Dermis blood vessel endothelial cell (primary cell): ENCODE data around the gene CARNS1. TPM values are rescaled to one million over a fixed set of nuclear protein-coding genes. Genes with fewer than 3 reads are reported as not detected.
A peak's percentile ranks its signal among the peaks of the same experiment; 100 is the strongest.

ENCODE experiments used
- DNase-seq: peaks from one replicate; pipeline ENCODE4 v3.0.0; 2010
- total RNA-seq: library from RNA; depleted of rRNA; stranded (reverse); fragments of >200 nt; gene quantifications from 2 replicates; pipeline ENCODE4 v1.2.3, GENCODE V29; 2014

The CARNS1 gene, protein sequence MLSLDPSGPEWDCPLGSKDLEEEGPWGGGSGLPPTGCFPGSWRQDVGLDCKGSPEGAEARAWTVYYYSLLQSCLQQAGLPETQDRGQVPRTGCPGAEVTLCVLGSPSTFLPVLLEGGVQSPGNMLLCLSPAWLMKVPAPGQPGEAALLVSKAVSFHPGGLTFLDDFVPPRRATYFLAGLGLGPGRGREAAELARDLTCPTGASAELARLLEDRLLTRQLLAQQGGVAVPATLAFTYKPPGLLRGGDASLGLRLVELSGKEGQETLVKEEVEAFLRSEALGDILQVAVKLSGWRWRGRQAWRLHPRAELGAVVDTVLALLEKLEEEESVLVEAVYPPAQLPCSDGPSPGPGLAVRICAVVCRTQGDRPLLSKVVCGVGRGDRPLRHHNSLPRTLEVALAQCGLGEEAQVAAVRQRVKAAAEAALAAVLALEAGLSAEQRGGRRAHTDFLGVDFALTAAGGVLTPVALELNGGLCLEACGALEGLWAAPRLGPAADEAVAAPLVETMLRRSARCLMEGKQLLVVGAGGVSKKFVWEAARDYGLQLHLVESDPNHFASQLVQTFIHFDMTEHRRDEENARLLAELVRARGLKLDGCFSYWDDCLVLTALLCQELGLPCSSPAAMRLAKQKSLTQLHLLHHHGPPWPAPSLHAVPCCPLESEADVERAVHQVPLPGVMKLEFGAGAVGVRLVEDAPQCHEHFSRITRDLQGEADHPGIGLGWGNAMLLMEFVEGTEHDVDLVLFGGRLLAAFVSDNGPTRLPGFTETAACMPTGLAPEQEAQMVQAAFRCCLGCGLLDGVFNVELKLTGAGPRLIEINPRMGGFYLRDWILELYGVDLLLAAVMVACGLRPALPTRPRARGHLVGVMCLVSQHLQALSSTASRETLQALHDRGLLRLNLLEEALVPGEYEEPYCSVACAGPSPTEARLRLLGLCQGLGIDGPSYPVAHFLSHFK
- 0.17 and 0.23 TPM in 2 replicates for total RNA-seq

DNA sequence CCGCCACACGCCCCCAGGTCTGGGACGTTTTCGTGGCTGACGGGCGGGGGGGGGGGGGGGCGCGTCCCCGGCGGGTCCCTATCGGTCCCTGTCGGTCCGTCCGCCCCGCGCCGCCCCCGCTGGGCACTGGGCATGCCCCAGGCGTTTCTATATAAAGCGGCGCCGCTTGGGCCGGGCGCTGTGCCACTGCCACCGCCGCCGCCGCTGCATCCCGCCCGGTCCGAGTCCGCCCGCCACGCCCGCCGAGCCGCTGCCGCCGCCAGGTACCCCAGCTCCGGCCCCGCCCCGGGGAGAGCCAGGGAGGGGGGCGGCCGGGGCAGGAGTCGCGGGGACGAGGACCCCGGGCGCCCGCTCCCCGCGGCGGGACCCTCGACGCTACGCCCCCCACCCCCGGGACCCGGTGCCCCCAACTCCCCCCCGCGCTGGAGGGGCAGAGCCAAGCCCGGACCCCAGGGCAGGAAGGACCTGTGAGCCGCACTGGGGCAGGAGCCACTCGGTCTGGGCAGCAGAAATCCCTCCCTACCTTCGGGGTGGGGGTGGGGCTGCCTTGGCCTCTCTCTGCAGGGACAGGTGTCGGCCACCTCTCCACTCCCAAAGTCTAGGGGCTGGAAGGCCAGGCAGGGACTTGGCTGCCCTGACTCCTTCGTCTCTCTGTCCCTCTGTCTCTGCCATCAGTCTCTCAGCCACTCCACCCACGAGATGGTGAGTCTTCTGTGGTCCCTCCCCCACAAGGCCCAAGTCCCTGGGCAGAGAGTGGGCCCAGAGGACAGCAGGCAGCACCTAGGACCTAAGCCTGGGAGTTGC is at the start of gene CARNS1:
TSS of gene CARNS1 (plus strand) at position 178 of the 804 bp plus-strand sequence. CDS start at position 700, 522 bp downstream.
- no peak for DNase-seq

DNA sequence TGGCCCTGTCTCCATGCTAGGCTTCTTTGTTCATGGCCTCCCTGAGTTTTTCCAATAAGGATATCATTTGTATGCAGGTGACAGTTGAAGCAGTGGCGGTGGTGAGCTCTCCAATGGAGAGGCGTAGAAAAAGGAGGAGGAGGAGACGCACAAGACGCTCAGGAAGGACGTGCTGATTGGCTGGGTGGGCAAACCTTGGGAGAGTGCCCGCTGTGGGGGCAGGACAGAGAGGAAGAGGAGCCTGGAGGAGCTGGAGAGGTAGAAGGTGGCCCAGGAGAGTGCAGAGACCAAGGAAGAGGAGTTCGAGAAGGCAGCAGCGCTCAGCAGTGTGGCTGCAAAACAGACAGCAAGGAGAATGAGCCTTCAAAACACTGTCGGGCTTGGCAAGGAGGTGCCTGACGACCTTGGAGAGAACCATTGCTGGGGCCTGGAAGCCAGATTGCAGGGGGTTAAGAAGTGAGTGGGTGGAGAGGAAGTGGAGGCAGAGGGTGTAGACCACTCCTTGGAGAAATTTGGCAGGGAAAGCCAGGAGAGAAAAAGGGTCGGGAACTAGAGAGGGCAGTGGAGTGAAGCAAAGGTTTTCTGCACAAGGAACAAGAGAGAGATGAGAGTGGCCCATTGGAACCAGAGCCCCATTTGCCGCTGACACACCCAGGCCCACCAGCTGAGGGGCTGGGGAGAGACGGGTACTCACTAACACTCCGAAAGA is 49.6 kb upstream of the CARNS1 start:
- no peak for DNase-seq

DNA sequence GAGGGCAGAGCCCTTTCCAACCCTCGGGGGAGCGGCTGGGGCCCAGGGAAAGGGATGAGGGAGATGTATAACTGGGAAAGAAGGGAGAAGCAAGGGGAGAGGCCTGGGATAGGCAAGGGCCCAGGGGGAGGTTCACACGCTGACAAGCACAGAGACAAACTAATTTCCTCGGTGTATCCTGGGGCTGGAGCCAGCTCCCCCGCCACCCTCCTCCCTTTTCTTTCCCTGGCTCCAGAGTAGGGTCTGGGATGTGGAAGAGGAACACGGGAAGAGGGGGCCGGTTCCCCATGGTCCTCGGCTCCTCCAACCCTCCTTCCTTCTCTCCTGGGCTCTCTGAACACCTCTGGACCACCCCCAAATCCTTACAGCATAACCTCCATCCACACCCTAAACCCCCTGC is 48.9 kb upstream of the CARNS1 start:
- DNase-seq: no peak

DNA sequence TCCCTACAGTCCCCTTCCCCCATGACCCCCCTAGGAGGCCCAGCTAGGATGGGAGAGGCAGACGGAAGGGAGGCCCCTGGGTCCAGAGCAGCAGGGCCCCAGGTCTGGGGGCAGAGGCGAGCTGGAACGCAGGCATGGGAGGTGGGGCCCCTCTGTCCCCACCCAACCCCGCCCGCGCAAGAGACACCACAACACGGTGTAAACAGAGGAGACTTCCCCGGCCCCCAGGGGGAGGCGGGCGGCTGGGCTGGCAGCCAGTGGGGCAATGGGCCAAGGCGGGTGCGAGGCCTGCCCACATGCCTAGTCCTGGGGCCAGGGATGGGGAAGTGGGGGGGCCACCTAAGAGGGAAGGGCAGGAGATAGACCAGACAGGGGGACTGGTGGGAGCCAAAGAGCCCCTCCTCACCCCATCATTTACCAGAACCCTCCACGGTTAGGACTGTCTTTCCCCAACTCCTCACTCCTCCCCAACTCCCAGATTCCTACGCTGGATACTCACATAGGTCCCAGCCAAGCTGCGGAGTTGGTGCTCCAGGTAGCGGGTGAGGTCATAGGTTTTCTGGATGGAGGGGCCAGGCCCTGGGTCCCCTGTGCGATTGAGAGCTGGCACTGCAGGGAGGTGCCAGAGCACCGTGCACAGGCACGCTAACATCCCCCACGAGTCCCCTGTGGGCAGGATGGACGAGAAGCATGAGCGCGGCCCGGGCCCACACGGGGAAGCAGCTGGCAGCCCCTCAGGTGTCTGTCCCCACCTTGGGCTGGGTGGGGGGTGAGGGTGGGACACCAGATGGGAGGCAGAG is 48.3 kb upstream of the CARNS1 start:
- DNase-seq: no peak

DNA sequence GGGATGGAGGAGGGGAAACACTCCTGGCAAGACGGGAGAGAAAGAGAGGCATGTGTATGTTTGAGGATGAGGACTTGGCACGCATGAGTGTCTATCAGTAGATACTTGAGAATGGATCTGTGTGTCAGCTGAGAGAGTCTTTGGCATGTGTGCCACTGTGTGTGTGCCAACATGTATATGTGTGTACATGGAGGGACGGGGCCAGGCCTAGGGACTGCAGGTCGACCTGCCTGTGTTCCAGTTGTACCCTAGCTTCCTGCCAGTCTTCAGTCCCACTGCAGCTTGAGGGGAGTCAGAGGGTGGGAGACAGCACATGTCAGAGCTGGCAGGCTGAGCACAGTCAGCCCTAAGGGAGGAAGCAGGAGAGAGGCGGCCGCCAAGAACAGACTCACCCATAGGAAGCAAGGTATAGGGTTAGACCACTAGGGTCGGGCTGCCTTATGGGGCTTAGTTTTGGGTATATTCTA is 47.7 kb upstream of the CARNS1 start:
- DNase-seq: no peak

DNA sequence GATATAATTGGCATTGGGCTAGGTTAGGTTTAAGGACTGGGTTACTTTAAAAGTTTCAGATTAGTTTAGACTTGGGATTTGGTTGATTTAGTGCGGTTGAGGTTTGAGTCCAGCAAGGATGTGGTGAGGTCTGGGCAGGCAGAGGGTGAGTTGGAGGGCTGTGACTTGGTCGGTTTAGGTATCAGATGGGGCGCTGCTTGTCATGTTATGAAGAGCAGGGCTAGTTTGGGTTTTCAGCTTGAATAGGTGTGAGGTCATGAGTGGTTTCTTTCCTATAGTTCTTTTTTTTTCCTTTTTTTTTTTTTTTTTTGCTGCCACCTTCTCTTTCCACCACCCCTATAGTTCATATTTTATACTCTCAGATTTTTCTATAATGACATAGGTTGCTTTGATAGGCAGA is 46.9 kb upstream of the CARNS1 start:
- no peak for DNase-seq

- DNase-seq: no peak
These were observed 46.2 kb upstream of the CARNS1 start for GRCh38 chr11:67369275-67369674.

DNA sequence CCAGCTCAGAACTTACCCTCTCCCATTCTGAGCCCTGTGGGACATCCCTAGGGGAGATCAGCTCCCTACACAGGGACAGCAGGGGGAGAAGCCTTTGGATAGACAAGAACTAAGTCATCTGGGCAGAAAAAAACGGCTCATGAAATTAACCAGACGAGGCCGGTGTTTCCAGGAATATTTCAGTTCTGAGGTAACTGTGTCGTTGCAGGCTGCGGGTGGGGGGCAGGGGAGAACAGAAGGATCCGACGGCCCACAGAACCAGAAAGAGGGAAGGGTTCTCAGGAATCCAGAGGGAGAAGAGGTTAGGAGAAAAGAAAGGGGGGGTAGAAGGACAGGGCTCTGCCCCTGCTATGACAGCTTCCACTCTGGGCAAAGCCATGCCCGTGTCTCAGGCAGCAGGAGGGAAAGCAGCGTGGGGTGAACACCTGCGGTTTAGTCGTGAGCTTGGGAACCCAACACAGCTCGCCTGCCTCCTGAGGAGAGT is 45.6 kb upstream of the CARNS1 start:
- no peak for DNase-seq

- peak; percentile 43 for DNase-seq
These were observed 45.0 kb upstream of the CARNS1 start for GRCh38 chr11:67370351-67371076.

- peak; percentile 70 for DNase-seq
These were observed 44.1 kb upstream of the CARNS1 start for GRCh38 chr11:67371189-67371910.

DNA sequence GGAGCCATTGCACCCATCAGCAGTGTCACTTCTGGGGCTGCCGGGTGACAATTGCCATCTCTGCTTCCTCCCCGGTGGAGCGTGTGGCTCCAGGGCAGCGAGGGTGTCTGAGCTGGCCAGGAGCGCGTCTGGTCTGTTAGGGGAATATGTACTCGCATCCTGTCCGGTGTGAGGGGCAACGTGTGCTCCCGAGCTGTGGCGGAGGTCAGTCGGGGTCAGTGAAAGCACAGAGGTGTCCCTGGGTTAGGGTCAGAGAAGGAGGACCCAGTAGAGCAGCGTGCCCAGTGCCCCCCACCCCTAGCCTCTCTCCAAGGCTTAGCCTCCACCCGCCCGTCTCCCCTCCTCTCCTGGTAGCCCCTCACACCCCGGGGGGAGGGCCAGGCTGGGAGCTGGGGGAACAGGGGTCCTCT is 43.6 kb upstream of the CARNS1 start:
- no peak for DNase-seq

- no peak for DNase-seq
These were observed 43.0 kb upstream of the CARNS1 start for GRCh38 chr11:67372321-67372992.

GRCh38 chr11:67372993-67373647 is 42.4 kb upstream of the CARNS1 start, which contains the start of gene CLCF1:
TSS of gene CLCF1 (minus strand) at chr11:67373598. CDS start at chr11:67373539, 59 bp downstream.
- DNase-seq: peak; percentile 68

GRCh38 chr11:67373648-67374570 is 41.6 kb upstream of the CARNS1 start:
- peak; percentile 90 for DNase-seq

DNA sequence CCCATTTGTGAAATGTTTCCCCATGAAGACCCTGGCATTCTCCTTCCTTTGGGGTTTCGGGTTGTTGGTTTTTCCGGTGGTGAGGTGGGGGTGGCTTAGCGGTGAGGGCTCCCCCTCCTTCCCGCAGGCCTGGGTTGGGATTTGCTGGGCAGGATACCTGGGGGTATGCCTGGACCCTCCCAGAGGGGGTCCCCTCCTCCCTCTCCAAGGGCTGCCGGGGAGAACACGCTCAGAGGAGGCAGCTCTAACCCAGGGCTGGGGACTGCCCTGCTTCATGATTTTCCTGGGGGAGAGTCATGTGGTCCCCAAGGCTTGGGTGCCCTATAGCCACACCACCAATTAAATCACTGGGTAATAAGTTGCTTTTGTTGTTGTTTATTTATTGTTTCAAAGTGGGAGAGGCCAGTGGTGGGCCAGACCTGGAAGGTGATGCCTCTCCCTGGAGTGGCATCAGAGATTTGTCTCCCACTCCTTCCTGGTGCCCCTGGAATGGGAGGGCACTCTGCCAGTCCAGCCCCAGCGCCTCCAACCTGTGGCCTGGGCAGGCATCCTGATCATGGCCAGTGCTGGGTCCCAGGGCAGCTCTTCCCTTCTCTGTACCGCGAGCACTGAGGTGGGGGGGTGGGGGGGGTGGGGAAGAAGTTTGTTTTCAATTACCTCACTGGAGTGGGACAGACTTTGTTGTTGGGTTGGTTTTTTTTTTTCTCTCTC is 40.8 kb upstream of the CARNS1 start:
- no peak for DNase-seq
